Gastroesophageal sphincter (tissue), 3 donors: Measurements from ENCODE around the gene RAB14.

Source experiments
- EP300 ChIP-seq: sonication (generic); formaldehyde crosslinking; IDR thresholded peaks from one replicate; pipeline ENCODE4 v1.6.1; 2017; ENCODE audit warnings: antibody characterized with exemption, mild to moderate bottlenecking
- POLR2A ChIP-seq, 2 donors: fragments of 450-650 bp; IDR thresholded peaks; one replicate each; pipeline ENCODE4 v1.6.1; 2017; ENCODE audit warnings: antibody characterized with exemption in 2 of 2, mild to moderate bottlenecking in 2 of 2, moderate library complexity in 1 of 2
- POLR2AphosphoS5 ChIP-seq: sonication (generic); formaldehyde crosslinking; IDR thresholded peaks from one replicate; pipeline ENCODE4 v1.6.1; 2017; ENCODE audit warnings: antibody characterized with exemption
- TF ChIP-seq, protein P1 (sequence below), 4 experiments: fragments of 200-600 bp in 2 of 4; fragments of 450-650 bp in 2 of 4; sonication (generic) in 1 of 4; IDR thresholded peaks; one replicate each; pipeline ENCODE4 v1.5.1; 2017 to 2019; ENCODE audit warnings: antibody characterized with exemption in 4 of 4, mild to moderate bottlenecking in 2 of 4, moderate library complexity in 2 of 4

DNA sequence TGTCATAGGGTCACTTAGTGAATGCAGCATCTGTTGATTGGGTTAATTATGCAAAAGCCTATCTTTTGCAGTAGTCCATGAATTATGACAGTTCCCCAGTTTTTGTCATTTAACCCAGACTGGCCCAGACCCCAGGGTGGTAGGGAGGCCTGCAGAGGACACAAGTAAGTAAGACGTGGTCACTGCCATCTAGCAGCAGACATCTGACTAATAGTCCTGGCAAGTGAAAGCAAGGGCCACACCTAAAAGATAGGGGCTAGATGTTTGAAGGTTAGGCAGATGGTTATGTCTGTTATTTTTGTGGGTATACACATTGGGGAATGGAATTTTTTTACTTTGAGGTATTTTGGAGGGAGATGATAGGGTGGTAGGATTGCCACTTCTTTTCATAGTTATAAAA lies 48.0 kb downstream of the RAB14 start:
- TF ChIP-seq, protein P1, sequence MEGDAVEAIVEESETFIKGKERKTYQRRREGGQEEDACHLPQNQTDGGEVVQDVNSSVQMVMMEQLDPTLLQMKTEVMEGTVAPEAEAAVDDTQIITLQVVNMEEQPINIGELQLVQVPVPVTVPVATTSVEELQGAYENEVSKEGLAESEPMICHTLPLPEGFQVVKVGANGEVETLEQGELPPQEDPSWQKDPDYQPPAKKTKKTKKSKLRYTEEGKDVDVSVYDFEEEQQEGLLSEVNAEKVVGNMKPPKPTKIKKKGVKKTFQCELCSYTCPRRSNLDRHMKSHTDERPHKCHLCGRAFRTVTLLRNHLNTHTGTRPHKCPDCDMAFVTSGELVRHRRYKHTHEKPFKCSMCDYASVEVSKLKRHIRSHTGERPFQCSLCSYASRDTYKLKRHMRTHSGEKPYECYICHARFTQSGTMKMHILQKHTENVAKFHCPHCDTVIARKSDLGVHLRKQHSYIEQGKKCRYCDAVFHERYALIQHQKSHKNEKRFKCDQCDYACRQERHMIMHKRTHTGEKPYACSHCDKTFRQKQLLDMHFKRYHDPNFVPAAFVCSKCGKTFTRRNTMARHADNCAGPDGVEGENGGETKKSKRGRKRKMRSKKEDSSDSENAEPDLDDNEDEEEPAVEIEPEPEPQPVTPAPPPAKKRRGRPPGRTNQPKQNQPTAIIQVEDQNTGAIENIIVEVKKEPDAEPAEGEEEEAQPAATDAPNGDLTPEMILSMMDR (IDR thresholded peaks at IDR 0.05) = no peak
- no peak for TF ChIP-seq POLR2A (IDR thresholded peaks at IDR 0.05)
- TF ChIP-seq POLR2AphosphoS5 = no peak
- no peak for TF ChIP-seq EP300
